GM12801 (cell line): Measurements from ENCODE around the gene NRXN2.

Experiments
- CTCF ChIP-seq: IDR thresholded peaks from one replicate; pipeline ENCODE4 v1.5.1; 2011; ENCODE audit warnings: control low read depth; ENCODE audit not compliant: insufficient read length; ENCODE audit errors: extremely low read depth

Gene NRXN2

GRCh38 chr11:64643256-64643881, 79.6 kb downstream of the NRXN2 start:
- no peak for TF ChIP-seq CTCF

GRCh38 chr11:64642871-64643255, 80.1 kb downstream of the NRXN2 start:
- no peak for TF ChIP-seq CTCF

- no peak for TF ChIP-seq CTCF
Observed at GRCh38 chr11:64642418-64642735, 80.6 kb downstream of the NRXN2 start.

GRCh38 chr11:64641596-64642417, 81.2 kb downstream of the NRXN2 start:
- no peak for TF ChIP-seq CTCF

GRCh38 chr11:64639885-64640284, 83.1 kb downstream of the NRXN2 start:
- TF ChIP-seq CTCF: no peak

GRCh38 chr11:64638829-64639228, 84.2 kb downstream of the NRXN2 start:
- TF ChIP-seq CTCF: no peak

- TF ChIP-seq CTCF: no peak
Observed at GRCh38 chr11:64638018-64638665, 84.9 kb downstream of the NRXN2 start.
